OCI-LY1 (cell line): ENCODE measurements around the gene SPANXB1.
"Not testable (repeated sequence)": the region's sequence is repeated elsewhere in the genome, so short reads cannot be mapped to it uniquely, and the experiment has no call there.

ENCODE experiments used
- H2AFZ ChIP-seq: fragments of 200-600 bp; sonication (generic), shearing (Covaris generic); 2 replicates; pipeline ENCODE4 v1.6.0; 2014; ENCODE audit warnings: antibody characterized with exemption, mild to moderate bottlenecking, low read length
- H3F3A ChIP-seq: fragments of 200-600 bp; sonication (generic), shearing (Covaris generic); 2 replicates; pipeline ENCODE4 v1.6.0; 2014; ENCODE audit warnings: mild to moderate bottlenecking, antibody characterized with exemption, low read length, moderate library complexity; ENCODE audit not compliant: insufficient read depth
- H3K27ac ChIP-seq: fragments of 200-600 bp; sonication (generic); 2 replicates; pipeline ENCODE4 v1.5.1; 2014; ENCODE audit warnings: low read length, mixed run types, mild to moderate bottlenecking, low read depth; ENCODE audit not compliant: poor library complexity, severe bottlenecking
- H3K27me3 ChIP-seq: fragments of 200-600 bp; sonication (generic); 2 replicates; pipeline ENCODE4 v1.6.0; 2014; ENCODE audit warnings: antibody characterized with exemption, mild to moderate bottlenecking, low read length, moderate library complexity; ENCODE audit not compliant: insufficient read depth
- H3K36me3 ChIP-seq: fragments of 200-600 bp; sonication (generic); 2 replicates; pipeline ENCODE4 v1.6.1; 2014; ENCODE audit warnings: mild to moderate bottlenecking, antibody characterized with exemption, low read length, moderate library complexity, mixed read lengths; ENCODE audit not compliant: insufficient read depth
- H3K4me1 ChIP-seq: fragments of 200-600 bp; sonication (generic); 2 replicates; pipeline ENCODE4 v1.5.1; 2014; ENCODE audit warnings: mild to moderate bottlenecking, low read length, moderate library complexity; ENCODE audit not compliant: insufficient read depth, severe bottlenecking
- H3K4me2 ChIP-seq: fragments of 200-600 bp; sonication (generic), shearing (Covaris generic); 2 replicates; pipeline ENCODE4 v1.6.1; 2014; ENCODE audit warnings: low read length
- H3K4me3 ChIP-seq: fragments of 200-600 bp; sonication (generic); 2 replicates; pipeline ENCODE4 v1.5.1; 2014; ENCODE audit warnings: low read length, low read depth, mild to moderate bottlenecking, mixed read lengths; ENCODE audit not compliant: poor library complexity, severe bottlenecking
- H3K79me2 ChIP-seq: fragments of 200-600 bp; shearing (Covaris generic); 2 replicates; pipeline ENCODE4 v1.6.1; 2016; ENCODE audit warnings: mixed run types, low read length, mixed read lengths; ENCODE audit not compliant: insufficient read depth
- H3K9ac ChIP-seq: fragments of 200-600 bp; sonication (generic), shearing (Covaris generic); 2 replicates; pipeline ENCODE4 v1.6.1; 2014; ENCODE audit warnings: mild to moderate bottlenecking, low read length, mixed read lengths
- H3K9me2 ChIP-seq: fragments of 200-600 bp; sonication (generic), shearing (Covaris generic); 2 replicates; pipeline ENCODE4 v1.6.1; 2014; ENCODE audit warnings: low read depth, mild to moderate bottlenecking, low read length, mixed read lengths
- H3K9me3 ChIP-seq: fragments of 200-600 bp; shearing (Covaris generic); 2 replicates; pipeline ENCODE4 v1.6.1; 2014; ENCODE audit warnings: low read length, mixed read lengths
- H4K20me1 ChIP-seq: fragments of 200-600 bp; sonication (generic), shearing (Covaris generic); 2 replicates; pipeline ENCODE4 v1.6.0; 2016; ENCODE audit warnings: mild to moderate bottlenecking, low read length; ENCODE audit not compliant: insufficient read depth
- EZH2 ChIP-seq: fragments of 200-600 bp; sonication (generic), shearing (Covaris generic); IDR thresholded peaks from 2 replicates; pipeline ENCODE4 v1.8.0; 2017; ENCODE audit warnings: borderline replicate concordance, mixed run types, mild to moderate bottlenecking, antibody characterized with exemption, low read length, moderate library complexity, mixed read lengths
- TF ChIP-seq, protein P1 (sequence below): fragments of 200-600 bp; sonication (generic), shearing (Covaris generic); IDR thresholded peaks from 2 replicates; pipeline ENCODE4 v1.5.1; 2017; ENCODE audit warnings: mild to moderate bottlenecking, antibody characterized with exemption, low read length, moderate library complexity, mixed read lengths

The SPANXB1 gene

DNA sequence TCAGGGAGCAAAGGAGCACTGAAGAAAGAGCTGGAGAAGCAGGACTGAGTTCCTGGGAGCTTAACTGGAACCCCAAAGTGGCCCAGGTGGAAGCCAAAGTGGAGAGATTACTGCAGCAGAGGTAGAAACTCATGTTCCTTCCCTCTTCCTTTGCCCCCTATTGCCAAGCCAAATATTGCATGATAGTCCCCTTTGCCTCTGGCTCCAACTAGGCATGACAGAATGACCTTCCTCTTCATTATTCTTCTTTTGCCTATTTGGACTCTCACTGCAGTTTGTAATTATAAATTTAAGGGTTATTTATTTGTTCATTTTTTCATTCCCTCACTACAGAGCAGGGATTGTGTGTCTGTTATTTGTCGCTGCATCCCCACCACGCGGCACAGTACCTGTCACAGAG, 22.1 kb upstream of the SPANXB1 start:
- no peak overlapping the region for H3K4me3 ChIP-seq
- H3K36me3 ChIP-seq: no peaks in the 10 kb centered on the region
- no peaks in the 10 kb centered on the region for H3K9me2 ChIP-seq
- H4K20me1 ChIP-seq: no peaks in the 10 kb centered on the region
- no peaks in the 10 kb centered on the region for H3K4me1 ChIP-seq
- H3K9ac ChIP-seq: no peak overlapping the region
- no peaks in the 10 kb centered on the region for H3F3A ChIP-seq
- no peaks in the 10 kb centered on the region for H3K27me3 ChIP-seq
- H2AFZ ChIP-seq: no peak overlapping the region
- H3K4me2 ChIP-seq: no peak overlapping the region
- TF ChIP-seq, protein P1, sequence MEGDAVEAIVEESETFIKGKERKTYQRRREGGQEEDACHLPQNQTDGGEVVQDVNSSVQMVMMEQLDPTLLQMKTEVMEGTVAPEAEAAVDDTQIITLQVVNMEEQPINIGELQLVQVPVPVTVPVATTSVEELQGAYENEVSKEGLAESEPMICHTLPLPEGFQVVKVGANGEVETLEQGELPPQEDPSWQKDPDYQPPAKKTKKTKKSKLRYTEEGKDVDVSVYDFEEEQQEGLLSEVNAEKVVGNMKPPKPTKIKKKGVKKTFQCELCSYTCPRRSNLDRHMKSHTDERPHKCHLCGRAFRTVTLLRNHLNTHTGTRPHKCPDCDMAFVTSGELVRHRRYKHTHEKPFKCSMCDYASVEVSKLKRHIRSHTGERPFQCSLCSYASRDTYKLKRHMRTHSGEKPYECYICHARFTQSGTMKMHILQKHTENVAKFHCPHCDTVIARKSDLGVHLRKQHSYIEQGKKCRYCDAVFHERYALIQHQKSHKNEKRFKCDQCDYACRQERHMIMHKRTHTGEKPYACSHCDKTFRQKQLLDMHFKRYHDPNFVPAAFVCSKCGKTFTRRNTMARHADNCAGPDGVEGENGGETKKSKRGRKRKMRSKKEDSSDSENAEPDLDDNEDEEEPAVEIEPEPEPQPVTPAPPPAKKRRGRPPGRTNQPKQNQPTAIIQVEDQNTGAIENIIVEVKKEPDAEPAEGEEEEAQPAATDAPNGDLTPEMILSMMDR: no peak
- TF ChIP-seq EZH2: no peak
- H3K79me2 ChIP-seq: no peaks in the 10 kb centered on the region
- no peak overlapping the region for H3K27ac ChIP-seq
- H3K9me3 ChIP-seq: no peaks in the 10 kb centered on the region

DNA sequence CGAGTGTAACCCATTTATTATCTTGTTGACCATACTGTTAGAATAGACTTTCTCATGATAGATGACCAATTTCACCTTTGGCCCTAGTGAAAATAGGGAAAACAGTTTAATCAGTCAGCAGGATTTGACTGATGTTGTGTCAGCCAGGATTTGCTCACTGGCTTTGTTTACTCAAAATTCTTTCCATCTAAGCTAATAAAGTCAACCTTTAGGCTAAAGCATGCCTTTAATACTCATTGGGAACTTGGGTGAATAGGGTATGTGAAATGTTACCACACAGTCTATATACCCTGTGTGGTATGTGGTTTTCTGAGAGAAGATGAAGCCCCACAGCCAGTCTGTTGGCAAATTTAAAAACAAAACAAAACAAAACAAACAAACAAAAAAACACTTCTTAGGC, 18.7 kb upstream of the SPANXB1 start:
- no peaks in the 10 kb centered on the region for H3F3A ChIP-seq
- H3K4me3 ChIP-seq: no peak overlapping the region
- no peak for TF ChIP-seq EZH2
- TF ChIP-seq, protein P1: no peak
- H3K27me3 ChIP-seq: no peaks in the 10 kb centered on the region
- H4K20me1 ChIP-seq: no peaks in the 10 kb centered on the region
- no peaks in the 10 kb centered on the region for H3K79me2 ChIP-seq
- H3K27ac ChIP-seq: no peak overlapping the region
- H3K9ac ChIP-seq: no peak overlapping the region
- H3K36me3 ChIP-seq: no peaks in the 10 kb centered on the region
- H3K9me2 ChIP-seq: no peaks in the 10 kb centered on the region
- no peaks in the 10 kb centered on the region for H3K9me3 ChIP-seq
- no peak overlapping the region for H3K4me2 ChIP-seq
- no peak overlapping the region for H2AFZ ChIP-seq
- no peaks in the 10 kb centered on the region for H3K4me1 ChIP-seq

DNA sequence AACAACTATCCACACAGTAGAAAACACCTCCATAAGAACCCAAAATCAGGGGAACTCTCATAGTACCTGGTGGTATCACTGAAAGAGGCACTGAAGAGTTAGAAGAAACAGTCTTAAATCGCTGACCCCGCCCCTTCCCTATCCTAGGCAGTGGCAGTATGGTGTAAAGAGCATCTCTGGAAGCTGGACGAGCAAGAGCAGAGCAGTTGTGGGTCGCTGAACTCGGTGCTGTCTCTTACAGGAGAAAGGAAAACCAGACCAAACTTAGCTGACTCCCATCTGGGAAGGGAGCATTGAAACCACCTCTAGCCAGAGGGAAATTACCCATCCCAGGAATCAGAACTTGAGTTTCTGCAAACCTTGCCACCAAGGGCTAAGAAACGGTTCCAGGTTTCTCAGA, 2.8 kb downstream of the SPANXB1 start:
- H3F3A ChIP-seq, H3K4me1 ChIP-seq, H3K36me3 ChIP-seq, H3K4me3 ChIP-seq, H2AFZ ChIP-seq, H3K9me3 ChIP-seq, H3K4me2 ChIP-seq, H3K9me2 ChIP-seq, H3K9ac ChIP-seq, H4K20me1 ChIP-seq, H3K79me2 ChIP-seq, H3K27me3 ChIP-seq, H3K27ac ChIP-seq: not testable (repeated sequence)

DNA sequence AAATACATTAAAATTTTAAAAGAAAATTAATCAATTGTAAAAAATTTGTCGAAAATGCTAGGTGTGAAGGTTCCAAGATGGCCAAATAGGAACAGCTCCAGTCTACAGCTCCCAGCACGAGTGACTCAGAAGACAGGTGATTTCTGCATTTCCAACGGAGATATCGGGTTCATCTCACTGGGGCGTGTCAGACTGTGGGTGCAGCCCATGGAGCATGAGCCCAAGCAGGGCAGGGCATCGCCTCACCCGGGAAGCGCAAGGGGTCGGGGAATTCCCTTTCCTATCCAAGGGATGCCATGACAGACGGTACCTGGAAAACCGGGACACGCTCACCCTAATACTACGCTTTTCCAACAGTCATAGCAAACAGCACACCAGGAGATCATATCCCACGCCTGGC, 41.9 kb downstream of the SPANXB1 start:
- not testable (repeated sequence) for H3F3A ChIP-seq

DNA sequence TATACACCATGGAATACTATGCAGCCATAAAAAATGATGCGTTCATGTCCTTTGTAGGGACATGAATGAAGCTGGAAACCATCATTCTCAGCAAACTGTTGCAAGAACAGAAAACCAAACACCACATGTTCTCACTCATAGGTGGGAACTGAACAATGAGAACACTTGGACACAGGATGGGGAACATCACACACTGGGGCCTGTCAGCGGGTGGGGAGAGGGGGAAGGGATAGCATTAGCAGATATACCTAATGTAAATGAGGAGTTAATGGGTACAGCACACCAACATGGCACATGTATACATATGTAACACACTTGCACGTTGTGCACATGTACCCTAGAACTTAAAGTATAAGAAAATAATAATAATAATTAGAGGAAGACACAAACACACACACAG, 47.5 kb downstream of the SPANXB1 start:
- H3K4me2 ChIP-seq, H3K9me2 ChIP-seq, H3K79me2 ChIP-seq, H3K27ac ChIP-seq, H4K20me1 ChIP-seq, H2AFZ ChIP-seq, H3F3A ChIP-seq, H3K9me3 ChIP-seq, H3K9ac ChIP-seq, H3K27me3 ChIP-seq, H3K36me3 ChIP-seq, H3K4me3 ChIP-seq, H3K4me1 ChIP-seq: not testable (repeated sequence)

More for the DNA sequence above, 41.9 kb downstream of the SPANXB1 start:
- H3K4me2 ChIP-seq, H3K27me3 ChIP-seq, H3K36me3 ChIP-seq, H2AFZ ChIP-seq, H3K4me1 ChIP-seq, H3K27ac ChIP-seq, H3K79me2 ChIP-seq, H3K4me3 ChIP-seq, H3K9me2 ChIP-seq, H3K9ac ChIP-seq, H4K20me1 ChIP-seq, H3K9me3 ChIP-seq: not testable (repeated sequence)

DNA sequence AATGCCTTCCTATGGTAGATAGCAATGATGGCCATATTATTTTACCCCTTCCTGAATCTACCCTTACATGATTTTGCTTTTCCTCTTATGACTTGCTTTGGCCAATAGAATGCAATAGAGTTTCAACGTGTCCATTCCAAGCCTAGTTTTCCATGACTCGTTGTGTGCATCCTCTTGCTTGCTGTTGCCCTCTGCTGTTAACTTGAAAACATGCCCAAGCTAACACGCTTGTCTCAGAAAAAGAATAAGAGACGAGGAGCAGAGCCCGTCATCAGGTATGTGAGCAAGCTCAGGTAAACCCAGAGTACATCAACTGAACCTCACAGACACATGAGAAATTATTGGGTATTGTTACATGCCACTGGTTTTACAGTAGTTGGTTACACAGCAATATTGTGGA, 49.7 kb downstream of the SPANXB1 start:
- not testable (repeated sequence) for H3K9me3 ChIP-seq, H3K79me2 ChIP-seq, H3K9me2 ChIP-seq, H3F3A ChIP-seq, H3K27ac ChIP-seq, H3K4me3 ChIP-seq, H3K4me2 ChIP-seq, H4K20me1 ChIP-seq, H3K36me3 ChIP-seq, H2AFZ ChIP-seq, H3K4me1 ChIP-seq, H3K27me3 ChIP-seq, H3K9ac ChIP-seq
